NCI-H510A (cell line): Measurements from ENCODE around the gene RAET1E.
"Not testable (repeated sequence)": the region's sequence is repeated elsewhere in the genome, so short reads cannot be mapped to it uniquely, and the experiment has no call there.

Experiments
- DNase-seq: peaks from one replicate; lab custom pipeline; 2025; lab: John Stamatoyannopoulos, UW

Gene RAET1E

GRCh38 chr6:149909701-149910470 is 12.0 kb upstream of the RAET1E start:
- no peak for DNase-seq

- DNase-seq = not testable (repeated sequence)
Measured at GRCh38 chr6:149908480-149908879, 10.6 kb upstream of the RAET1E start.

- DNase-seq = no peak
Measured at GRCh38 chr6:149907317-149907716, 9.4 kb upstream of the RAET1E start.

GRCh38 chr6:149906405-149906804 is 8.5 kb upstream of the RAET1E start:
- DNase-seq = no peak

- no peak for DNase-seq
Measured at GRCh38 chr6:149905911-149906371, 8.0 kb upstream of the RAET1E start.

- DNase-seq = no peak
Measured at GRCh38 chr6:149905371-149905910, 7.5 kb upstream of the RAET1E start.

GRCh38 chr6:149904661-149905370 is 6.9 kb upstream of the RAET1E start:
- DNase-seq = no peak

- peak; percentile 37 for DNase-seq
Measured at GRCh38 chr6:149903938-149904611, 6.2 kb upstream of the RAET1E start.

GRCh38 chr6:149901444-149902140 is 3.7 kb upstream of the RAET1E start:
- DNase-seq = no peak

GRCh38 chr6:149900620-149901443 is 2.9 kb upstream of the RAET1E start:
- no peak for DNase-seq

- DNase-seq = no peak
Measured at GRCh38 chr6:149899926-149900619, 2.2 kb upstream of the RAET1E start.

GRCh38 chr6:149899486-149899885 is 1.6 kb upstream of the RAET1E start:
- DNase-seq = no peak

GRCh38 chr6:149898966-149899365 is 1.1 kb upstream of the RAET1E start:
- no peak for DNase-seq

- no peak for DNase-seq
Measured at GRCh38 chr6:149897015-149897697, 757 bp downstream of the RAET1E start.

- DNase-seq = no peak
Measured at GRCh38 chr6:149896491-149896890, 1.4 kb downstream of the RAET1E start.

GRCh38 chr6:149895833-149896271 is 2.1 kb downstream of the RAET1E start:
- peak; percentile 33 for DNase-seq

GRCh38 chr6:149895048-149895590 is 2.8 kb downstream of the RAET1E start:
- DNase-seq = no peak

GRCh38 chr6:149891864-149892263 is 6.0 kb downstream of the RAET1E start:
- DNase-seq = not testable (repeated sequence)

GRCh38 chr6:149891259-149891658 is 6.7 kb downstream of the RAET1E start:
- no peak for DNase-seq
